Osteocyte (in vitro differentiated cells): ENCODE data around the gene API5. TPM values are rescaled to one million over a fixed set of nuclear protein-coding genes. Genes with fewer than 3 reads are reported as not detected.

Experiments
- DNase-seq: peaks from one replicate; pipeline ENCODE4 v3.0.0; 2021; ENCODE audit warnings: mixed read lengths; ENCODE audit not compliant: unreplicated experiment; ENCODE audit errors: extremely low spot score
- H3K27ac Mint-ChIP-seq: one replicate; pipeline ENCODE4 v1.8.0; 2021; ENCODE audit warnings: mild to moderate bottlenecking, mixed read lengths; ENCODE audit not compliant: unreplicated experiment
- H3K27me3 Mint-ChIP-seq: one replicate; pipeline ENCODE4 v1.8.0; 2021; ENCODE audit warnings: mixed read lengths; ENCODE audit not compliant: unreplicated experiment
- H3K36me3 Mint-ChIP-seq: one replicate; pipeline ENCODE4 v1.8.0; 2021; ENCODE audit warnings: mixed read lengths; ENCODE audit not compliant: unreplicated experiment
- H3K4me1 Mint-ChIP-seq: one replicate; pipeline ENCODE4 v1.8.0; 2021; ENCODE audit warnings: mixed read lengths; ENCODE audit not compliant: unreplicated experiment
- H3K4me3 Mint-ChIP-seq: one replicate; pipeline ENCODE4 v1.8.0; 2021; ENCODE audit warnings: mild to moderate bottlenecking, moderate library complexity, mixed read lengths; ENCODE audit not compliant: unreplicated experiment
- H3K9me3 Mint-ChIP-seq: one replicate; pipeline ENCODE4 v1.8.0; 2021; ENCODE audit warnings: mixed read lengths; ENCODE audit not compliant: unreplicated experiment
- CTCF ChIP-seq: fragments of 200-600 bp; sonication (generic); IDR thresholded peaks from 2 replicates; pipeline ENCODE4 v1.5.0; 2021; ENCODE audit warnings: antibody characterized with exemption, mild to moderate bottlenecking, moderate library complexity
- total RNA-seq: library from RNA; stranded (reverse); gene quantifications from 2 replicates; pipeline ENCODE4 v1.2.1, GENCODE V29; 2021

The API5 gene
- total RNA-seq, 1 donor from 2014 or later: 97.2 TPM

GRCh38 chr11:43298397-43298796, 13.4 kb upstream of the API5 start:
- peaks cover 2% of the 10 kb centered on the region for H3K27me3 Mint-ChIP-seq
- H3K27ac Mint-ChIP-seq: no peak overlapping the region
- H3K4me1 Mint-ChIP-seq: no peaks in the 10 kb centered on the region
- TF ChIP-seq CTCF: no peak
- no peak for DNase-seq
- H3K4me3 Mint-ChIP-seq: no peak overlapping the region
- H3K9me3 Mint-ChIP-seq: peaks cover 14% of the 10 kb centered on the region
- no peaks in the 10 kb centered on the region for H3K36me3 Mint-ChIP-seq

GRCh38 chr11:43315966-43316365, 4.2 kb downstream of the API5 start:
- H3K4me1 Mint-ChIP-seq: peaks cover 40% of the 10 kb centered on the region
- H3K9me3 Mint-ChIP-seq: no peaks in the 10 kb centered on the region
- no peak overlapping the region for H3K27ac Mint-ChIP-seq
- H3K4me3 Mint-ChIP-seq: no peak overlapping the region
- no peak for TF ChIP-seq CTCF
- H3K27me3 Mint-ChIP-seq: no peaks in the 10 kb centered on the region
- peaks cover 8% of the 10 kb centered on the region for H3K36me3 Mint-ChIP-seq
- DNase-seq: no peak

GRCh38 chr11:43316451-43316850, 4.7 kb downstream of the API5 start:
- peaks cover 40% of the 10 kb centered on the region for H3K4me1 Mint-ChIP-seq
- H3K36me3 Mint-ChIP-seq: peaks cover 13% of the 10 kb centered on the region
- TF ChIP-seq CTCF: no peak
- no peak overlapping the region for H3K27ac Mint-ChIP-seq
- H3K27me3 Mint-ChIP-seq: no peaks in the 10 kb centered on the region
- no peak for DNase-seq
- H3K9me3 Mint-ChIP-seq: no peaks in the 10 kb centered on the region
- no peak overlapping the region for H3K4me3 Mint-ChIP-seq

- Mint-ChIP-seq H3K9me3 (no peaks in the 10 kb centered on the region), H3K27ac (no peak overlapping the region)
- no peak for DNase-seq
These were observed 16.2 kb downstream of the API5 start for GRCh38 chr11:43327987-43328386.

GRCh38 chr11:43328482-43328881, 16.7 kb downstream of the API5 start:
- peaks cover 59% of the 10 kb centered on the region for H3K36me3 Mint-ChIP-seq
- no peaks in the 10 kb centered on the region for H3K9me3 Mint-ChIP-seq
- TF ChIP-seq CTCF: no peak
- H3K4me3 Mint-ChIP-seq: no peak overlapping the region
- H3K27me3 Mint-ChIP-seq: no peaks in the 10 kb centered on the region
- peaks cover 4% of the 10 kb centered on the region for H3K4me1 Mint-ChIP-seq
- no peak overlapping the region for H3K27ac Mint-ChIP-seq
- no peak for DNase-seq

More at GRCh38 chr11:43327987-43328386, 16.2 kb downstream of the API5 start:
- Mint-ChIP-seq H3K36me3 (peaks cover 60% of the 10 kb centered on the region), H3K27me3 (no peaks in the 10 kb centered on the region), H3K4me1 (peaks cover 4% of the 10 kb centered on the region), H3K4me3 (no peak overlapping the region)
- no peak for TF ChIP-seq CTCF
